ENCODE results near the gene FBXL7. TPM values are rescaled to one million over a fixed set of nuclear protein-coding genes. Genes with fewer than 3 reads are reported as not detected.

The FBXL7 gene
- total and polyA plus RNA-seq, 2 of the 8 experiments (the other 6 are each of a cell fraction or from before 2014, with no cell fraction given): 17.7 to 17.8 TPM

DNA sequence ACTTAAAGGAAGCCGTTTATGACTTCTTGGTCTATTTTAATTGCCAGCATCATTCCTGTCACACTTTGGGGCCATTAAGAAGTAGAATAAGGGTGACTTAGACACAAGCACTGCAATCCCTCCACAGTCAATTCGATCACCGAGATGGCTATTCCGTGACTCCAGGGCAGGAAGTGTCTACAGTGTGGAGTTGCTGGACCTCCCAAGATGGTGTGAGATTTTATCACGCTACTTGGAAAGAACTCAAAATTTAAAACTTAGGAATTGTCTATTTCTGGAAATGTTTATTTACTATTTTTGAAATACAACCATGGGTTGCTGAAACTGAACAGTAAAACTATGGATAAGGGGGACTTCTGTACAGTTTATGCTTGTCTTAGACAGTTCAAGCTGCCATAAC lies 6.2 kb downstream of the FBXL7 start:
- CTCF ChIA-PET (ENCODE audit: partially characterized antibody): interaction anchor here (1.3 kb wide), 1 partner anchor 344 kb away, joined by 3 read pairs; no protein-coding TSS in a partner anchor
- POLR2A ChIA-PET (ENCODE audit: partially characterized antibody): interaction anchor here (1.7 kb wide), 1 partner anchor 9 kb away, joined by 7 read pairs; no protein-coding TSS in a partner anchor
- H2BK20ac ChIP-seq (ENCODE audit: low read length): no peak overlapping the region
- peaks cover 0 to 6% (median 3%) of the 10 kb centered on the region in 4 experiments; a peak in 4 of 7 replicates for H3K4me1 ChIP-seq (replicated peaks in 1 of 4; ENCODE audit: control insufficient read depth in 3 of 4, insufficient read depth in 4 of 4, low read length in 3 of 4)
- no peak overlapping the region for H2BK15ac ChIP-seq (ENCODE audit: low read length)
- no peak overlapping the region for H4K5ac ChIP-seq (ENCODE audit: insufficient read length, low read depth, low read length)
- H2BK12ac ChIP-seq (ENCODE audit: low read depth, low read length): no peak overlapping the region
- H3K14ac ChIP-seq (ENCODE audit: insufficient read length): no peak overlapping the region
- peaks cover 0 to 72% of the 10 kb centered on the region in 2 experiments; a peak in 3 of 4 replicates for H3K79me2 ChIP-seq (ENCODE audit: control insufficient read depth in 1 of 2, insufficient read depth in 2 of 2, low read length in 2 of 2)
- TF ChIP-seq RXRA (IDR thresholded peaks at IDR 0.05; ENCODE audit: insufficient read depth, low read depth, low read length): no peak
- TF ChIP-seq YY1 (IDR thresholded peaks at IDR 0.05; ENCODE audit: low read depth, low read length): no peak
- TF ChIP-seq RBBP5 (IDR thresholded peaks at IDR 0.05; ENCODE audit: borderline replicate concordance, low read depth, low read length): no peak
- TF ChIP-seq, protein P1, sequence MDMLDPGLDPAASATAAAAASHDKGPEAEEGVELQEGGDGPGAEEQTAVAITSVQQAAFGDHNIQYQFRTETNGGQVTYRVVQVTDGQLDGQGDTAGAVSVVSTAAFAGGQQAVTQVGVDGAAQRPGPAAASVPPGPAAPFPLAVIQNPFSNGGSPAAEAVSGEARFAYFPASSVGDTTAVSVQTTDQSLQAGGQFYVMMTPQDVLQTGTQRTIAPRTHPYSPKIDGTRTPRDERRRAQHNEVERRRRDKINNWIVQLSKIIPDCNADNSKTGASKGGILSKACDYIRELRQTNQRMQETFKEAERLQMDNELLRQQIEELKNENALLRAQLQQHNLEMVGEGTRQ (IDR thresholded peaks at IDR 0.05; ENCODE audit: low read length): no peak
- no peak for TF ChIP-seq POLR2AphosphoS5 (IDR thresholded peaks at IDR 0.05; ENCODE audit: low read depth, low read length)
- no peak for TF ChIP-seq RNF2 (IDR thresholded peaks at IDR 0.05; ENCODE audit: borderline replicate concordance, low read depth, low read length, missing control alignments, poor library complexity, severe bottlenecking)
- TF ChIP-seq CTBP2 (IDR thresholded peaks at IDR 0.05; ENCODE audit: borderline replicate concordance, insufficient read depth, insufficient read length, low read length): no peak
- TF ChIP-seq ZNF274 (IDR thresholded peaks at IDR 0.05; ENCODE audit: borderline replicate concordance, extremely low read depth, low read length): no peak
- no peak for TF ChIP-seq TAF7 (optimal IDR thresholded peaks at IDR 0.05; ENCODE audit: borderline replicate concordance, low read depth, low read length)
- TF ChIP-seq SP2 (IDR thresholded peaks at IDR 0.05; ENCODE audit: low read length): no peak
- no peak for TF ChIP-seq EP300 (IDR thresholded peaks at IDR 0.05; ENCODE audit: borderline replicate concordance in 1 of 2, low read depth in 2 of 2, low read length in 2 of 2)
- H4K91ac ChIP-seq (replicated peaks; ENCODE audit: insufficient read length, low read length): no peak overlapping the region
- no peak overlapping the region for H3K23ac ChIP-seq (ENCODE audit: insufficient read length)
- H2BK5ac ChIP-seq (ENCODE audit: low read depth, low read length): no peak overlapping the region
- H4K8ac ChIP-seq (ENCODE audit: extremely low read depth, insufficient read depth, low read length): no peak overlapping the region
- H3K27me3 ChIP-seq (replicated peaks in 1 of 4; ENCODE audit: control insufficient read depth in 3 of 4, extremely low read depth in 1 of 4, insufficient read depth in 3 of 4, low read length in 3 of 4): no peaks in the 10 kb centered on the region
- no peak overlapping the region for H3K9ac ChIP-seq (replicated peaks in 1 of 4; ENCODE audit: extremely low read depth in 1 of 4, low read depth in 3 of 4, low read length in 3 of 4)
- H3K27ac ChIP-seq (ENCODE audit: low read depth, low read length): no peak overlapping the region
- H3K4me3 ChIP-seq (ENCODE audit: extremely low read depth in 1 of 4, insufficient read depth in 2 of 4, low read depth in 3 of 4, low read length in 4 of 4): no peak overlapping the region
- no peaks in the 10 kb centered on the region for H3K36me3 ChIP-seq (ENCODE audit: control insufficient read depth in 2 of 4, insufficient read depth in 4 of 4, low read length in 3 of 4)
- H3K4me2 ChIP-seq (ENCODE audit: insufficient read depth in 1 of 2, low read depth in 2 of 2, low read length in 2 of 2): no peak overlapping the region
- peaks cover 4% of the 10 kb centered on the region; the same call in 1 of the 2 replicates for H3K79me1 ChIP-seq (ENCODE audit: low read depth, low read length)
- H3K9me3 ChIP-seq (ENCODE audit: insufficient read depth in 2 of 2, low read depth in 1 of 2, low read length in 1 of 2): no peaks in the 10 kb centered on the region
- H2AK5ac ChIP-seq (ENCODE audit: low read depth, low read length): no peak overlapping the region
- WGBS, 2 experiments (ENCODE audit: extremely low coverage in 1 of 2, insufficient coverage in 1 of 2, insufficient read length in 1 of 2, insufficient replicate concordance in 2 of 2, low coverage in 1 of 2, low lambda C conversion rate in 2 of 2, missing lambda C conversion rate in 1 of 2): 100% methylated on average over 5 of the region's 5 CpGs; no CpG with 5 or more reads in 1 of the 2 experiments
- no peak overlapping the region for H3K4ac ChIP-seq (replicated peaks; ENCODE audit: insufficient read length, low read depth, low read length)
- no peak overlapping the region for H2BK120ac ChIP-seq (replicated peaks; ENCODE audit: low read depth, low read length)
- FAIRE-seq (no peak), DNase-seq (ENCODE audit: low read depth in 1 of 2, low spot score in 2 of 2) (no peak)
- no peak overlapping the region for H3K18ac ChIP-seq (ENCODE audit: extremely low read depth, low read length)
- H3K56ac ChIP-seq (replicated peaks; ENCODE audit: insufficient read length, low read depth, low read length): no peak overlapping the region
- peaks cover 0 to 1% of the 10 kb centered on the region in 2 experiments for H4K20me1 ChIP-seq (replicated peaks in 1 of 2; ENCODE audit: control insufficient read depth in 1 of 2, insufficient read depth in 2 of 2, low read length in 2 of 2)
- peaks cover 5% of the 10 kb centered on the region for H3K23me2 ChIP-seq (ENCODE audit: low read depth, low read length)
- no peak overlapping the region for H2AFZ ChIP-seq (ENCODE audit: low read length)

All from H1 (cell line).